SH-SY5Y (cell line): Measurements from ENCODE around the gene SLC24A3.

Source experiments
- GATA2 ChIP-seq: IDR thresholded peaks from 2 replicates; pipeline ENCODE4 v1.6.1; 2011; ENCODE audit warnings: mild to moderate bottlenecking, low read depth, low read length
- GATA3 ChIP-seq: IDR thresholded peaks from 2 replicates; pipeline ENCODE4 v1.6.1; 2011; ENCODE audit warnings: low read depth, mild to moderate bottlenecking, low read length, moderate library complexity

- TF ChIP-seq GATA2 (no peak), GATA3 (no peak)
Measured at GRCh38 chr20:19659448-19659847, 447.0 kb downstream of the SLC24A3 start.
